ENCODE results near the gene TLR4.

DNA sequence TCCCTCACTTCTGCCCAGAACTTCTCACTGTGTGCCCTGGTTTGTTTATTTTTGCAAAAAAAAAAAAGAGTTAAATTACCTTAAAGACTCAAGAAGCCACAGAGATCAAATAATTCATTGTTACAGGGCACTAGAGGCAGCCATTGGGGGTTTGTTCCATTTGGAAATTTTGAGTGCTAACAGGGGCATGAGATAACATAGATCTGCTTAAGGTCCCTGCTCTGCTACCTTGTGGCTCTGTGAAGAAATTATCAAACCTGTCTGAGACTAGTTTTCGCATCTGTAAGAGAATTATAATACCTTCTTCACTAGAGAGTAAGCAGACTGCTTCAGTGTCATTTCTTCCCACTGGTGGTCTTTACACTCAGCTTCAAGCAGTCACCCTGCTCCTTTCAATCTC is 394 bp downstream of the TLR4 start:
- TF ChIP-seq, protein P1, sequence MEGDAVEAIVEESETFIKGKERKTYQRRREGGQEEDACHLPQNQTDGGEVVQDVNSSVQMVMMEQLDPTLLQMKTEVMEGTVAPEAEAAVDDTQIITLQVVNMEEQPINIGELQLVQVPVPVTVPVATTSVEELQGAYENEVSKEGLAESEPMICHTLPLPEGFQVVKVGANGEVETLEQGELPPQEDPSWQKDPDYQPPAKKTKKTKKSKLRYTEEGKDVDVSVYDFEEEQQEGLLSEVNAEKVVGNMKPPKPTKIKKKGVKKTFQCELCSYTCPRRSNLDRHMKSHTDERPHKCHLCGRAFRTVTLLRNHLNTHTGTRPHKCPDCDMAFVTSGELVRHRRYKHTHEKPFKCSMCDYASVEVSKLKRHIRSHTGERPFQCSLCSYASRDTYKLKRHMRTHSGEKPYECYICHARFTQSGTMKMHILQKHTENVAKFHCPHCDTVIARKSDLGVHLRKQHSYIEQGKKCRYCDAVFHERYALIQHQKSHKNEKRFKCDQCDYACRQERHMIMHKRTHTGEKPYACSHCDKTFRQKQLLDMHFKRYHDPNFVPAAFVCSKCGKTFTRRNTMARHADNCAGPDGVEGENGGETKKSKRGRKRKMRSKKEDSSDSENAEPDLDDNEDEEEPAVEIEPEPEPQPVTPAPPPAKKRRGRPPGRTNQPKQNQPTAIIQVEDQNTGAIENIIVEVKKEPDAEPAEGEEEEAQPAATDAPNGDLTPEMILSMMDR (IDR thresholded peaks at IDR 0.05) = no peak
- TF ChIP-seq POLR2AphosphoS5 (IDR thresholded peaks at IDR 0.05; ENCODE audit: insufficient read depth in 1 of 2, low read depth in 1 of 2) = no peak

Data from vagina (tissue), 2 donors.